GM21825 (cell line): ENCODE measurements around the gene RARRES1.
A peak's percentile ranks its signal among the peaks of the same experiment; 100 is the strongest.

Experiments
- ATAC-seq: cut with Tn5 transposase; IDR thresholded peaks from one replicate; pipeline ENCODE4 v1.9.1; 2021; ENCODE audit warnings: mild to moderate bottlenecking, moderate library complexity; ENCODE audit not compliant: unreplicated experiment

The RARRES1 gene, protein sequence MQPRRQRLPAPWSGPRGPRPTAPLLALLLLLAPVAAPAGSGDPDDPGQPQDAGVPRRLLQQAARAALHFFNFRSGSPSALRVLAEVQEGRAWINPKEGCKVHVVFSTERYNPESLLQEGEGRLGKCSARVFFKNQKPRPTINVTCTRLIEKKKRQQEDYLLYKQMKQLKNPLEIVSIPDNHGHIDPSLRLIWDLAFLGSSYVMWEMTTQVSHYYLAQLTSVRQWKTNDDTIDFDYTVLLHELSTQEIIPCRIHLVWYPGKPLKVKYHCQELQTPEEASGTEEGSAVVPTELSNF

DNA sequence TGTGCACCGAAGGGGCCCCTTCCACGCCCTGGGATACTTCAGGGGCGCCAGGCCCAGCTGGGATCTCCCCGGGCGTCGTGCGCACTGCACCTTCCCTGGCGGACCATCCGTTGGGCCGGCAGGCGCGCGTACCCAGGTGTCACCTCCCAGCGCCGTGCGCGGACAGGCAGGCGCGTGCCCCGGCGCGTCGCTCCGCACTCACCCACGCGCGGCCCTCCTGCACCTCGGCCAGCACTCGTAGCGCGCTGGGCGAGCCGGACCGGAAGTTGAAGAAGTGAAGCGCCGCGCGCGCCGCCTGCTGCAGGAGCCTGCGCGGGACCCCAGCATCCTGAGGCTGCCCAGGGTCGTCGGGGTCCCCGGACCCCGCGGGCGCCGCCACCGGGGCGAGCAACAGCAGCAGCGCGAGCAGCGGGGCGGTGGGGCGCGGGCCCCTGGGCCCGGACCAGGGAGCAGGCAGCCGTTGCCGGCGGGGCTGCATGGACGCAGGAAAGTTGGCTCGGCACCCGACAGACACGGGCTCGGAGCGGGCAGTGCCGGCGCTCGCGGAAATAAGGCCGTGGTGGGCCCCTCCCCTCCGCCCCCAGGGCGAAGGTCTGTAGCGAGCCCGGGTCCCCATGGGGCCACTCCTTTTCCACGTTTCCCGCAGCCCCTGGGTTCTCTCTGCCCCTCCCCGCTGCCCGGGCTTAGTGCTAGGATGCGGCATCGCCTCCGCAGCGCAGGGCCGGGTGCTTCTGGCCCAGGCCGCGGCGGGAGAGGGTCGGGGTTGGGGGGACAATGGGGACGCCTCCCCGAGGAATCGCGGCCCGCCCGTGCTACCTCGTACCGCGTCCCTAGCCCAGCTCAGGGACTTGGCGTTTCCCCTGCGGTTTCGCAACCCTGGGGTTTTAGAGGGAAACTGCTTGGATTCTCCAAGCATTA lies at the start of gene RARRES1:
TSS of gene RARRES1 (minus strand) at position 520 of the 918 bp plus-strand sequence. CDS start at position 478, 42 bp downstream.
- ATAC-seq: peak; percentile 73

- no peak for ATAC-seq
These were observed 49.6 kb upstream of the RARRES1 start for GRCh38 chr3:158781849-158782248.

DNA sequence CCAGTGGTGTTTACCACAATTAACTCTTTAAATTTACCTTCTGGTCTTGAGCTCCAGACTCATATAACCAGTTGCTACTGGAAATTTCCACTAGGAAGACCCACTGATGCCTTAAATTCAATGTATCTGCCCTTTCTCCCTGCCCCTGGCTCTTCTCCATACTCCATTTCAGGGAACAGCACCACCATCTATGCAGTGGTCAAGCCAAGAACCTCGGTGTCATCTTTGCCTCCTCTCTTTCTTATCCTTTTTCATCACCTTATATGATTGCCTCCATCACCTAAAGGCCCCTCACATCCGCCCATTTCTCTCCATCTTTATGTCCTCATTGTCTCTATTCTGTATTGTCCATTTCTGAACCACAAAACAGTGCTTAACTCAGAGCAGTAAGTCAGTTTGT lies 48.9 kb upstream of the RARRES1 start:
- ATAC-seq: no peak

DNA sequence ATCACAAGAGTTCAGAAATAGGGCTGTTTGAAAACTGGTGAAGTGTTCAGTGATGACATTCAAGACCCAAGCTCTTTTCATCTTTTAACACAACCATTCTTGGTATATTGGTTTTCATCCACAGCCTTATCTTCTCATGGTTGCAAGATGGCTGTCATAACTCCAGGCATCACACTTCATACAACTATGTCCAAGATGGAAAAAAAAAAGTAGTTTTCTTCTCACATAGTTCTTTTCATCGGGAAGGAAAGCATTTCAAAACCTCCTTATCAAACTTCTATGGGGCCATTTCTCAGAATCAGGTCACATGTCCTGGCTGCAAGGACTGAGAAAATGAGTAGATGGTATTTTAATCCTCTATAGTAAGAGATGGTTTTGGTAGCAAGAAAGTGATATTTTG lies 48.5 kb upstream of the RARRES1 start:
- no peak for ATAC-seq

DNA sequence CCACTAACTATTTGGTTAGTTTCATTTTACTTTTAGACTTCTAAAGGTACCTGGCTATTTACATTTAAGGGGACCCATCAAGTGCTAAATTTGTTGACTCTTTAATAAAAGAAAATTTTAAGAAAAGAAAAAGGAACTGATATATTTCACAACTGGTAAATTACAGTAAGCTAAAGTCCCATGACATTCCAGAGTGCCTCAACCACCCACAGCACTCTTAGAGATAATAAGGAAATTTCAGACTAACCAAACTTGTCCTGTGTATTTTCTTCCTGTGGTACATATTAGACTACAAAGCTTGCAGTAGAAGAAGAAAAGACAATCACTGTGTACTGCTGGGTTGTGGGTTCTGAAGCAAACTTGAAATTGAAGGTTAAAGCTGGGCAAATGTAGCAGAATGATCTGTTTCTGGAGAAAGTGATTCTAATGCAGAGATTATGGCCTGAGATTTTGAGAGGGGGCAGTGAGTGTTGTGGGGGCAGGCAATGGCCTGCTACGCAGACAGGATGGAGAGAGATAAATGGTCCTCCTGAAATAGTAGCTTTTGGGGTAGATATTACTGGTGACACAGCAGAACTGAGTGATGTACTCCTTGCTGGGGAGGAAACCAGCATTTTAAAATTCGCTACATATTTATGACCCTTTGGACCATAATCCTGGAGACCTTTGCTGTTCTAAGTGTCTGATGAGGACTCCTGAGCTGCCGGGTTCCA lies 45.1 kb upstream of the RARRES1 start:
- ATAC-seq: no peak

GRCh38 chr3:158776531-158776930 lies 44.3 kb upstream of the RARRES1 start:
- no peak for ATAC-seq

GRCh38 chr3:158775426-158776410 lies 43.5 kb upstream of the RARRES1 start:
- peak; percentile 51 for ATAC-seq

DNA sequence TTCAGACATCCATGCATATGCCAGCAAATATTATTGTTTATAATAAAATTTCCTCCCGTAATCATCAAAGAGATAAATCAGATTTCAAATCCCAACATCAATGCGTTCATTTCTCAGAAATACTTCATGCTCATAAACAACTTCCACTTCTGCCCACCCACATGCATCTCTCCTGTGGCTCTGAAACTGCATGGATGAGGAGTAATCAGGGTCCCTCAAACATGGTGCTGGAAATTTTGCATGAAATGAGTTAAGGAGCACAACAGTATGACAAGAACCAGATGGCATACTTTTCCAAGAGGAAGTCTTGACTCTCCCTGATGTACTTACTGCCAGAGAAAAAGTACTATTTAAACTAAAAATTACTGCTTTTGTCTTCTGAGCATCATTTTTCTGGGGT lies 42.7 kb upstream of the RARRES1 start:
- no peak for ATAC-seq

- ATAC-seq: no peak
These were observed 41.9 kb upstream of the RARRES1 start for GRCh38 chr3:158773845-158774830.

DNA sequence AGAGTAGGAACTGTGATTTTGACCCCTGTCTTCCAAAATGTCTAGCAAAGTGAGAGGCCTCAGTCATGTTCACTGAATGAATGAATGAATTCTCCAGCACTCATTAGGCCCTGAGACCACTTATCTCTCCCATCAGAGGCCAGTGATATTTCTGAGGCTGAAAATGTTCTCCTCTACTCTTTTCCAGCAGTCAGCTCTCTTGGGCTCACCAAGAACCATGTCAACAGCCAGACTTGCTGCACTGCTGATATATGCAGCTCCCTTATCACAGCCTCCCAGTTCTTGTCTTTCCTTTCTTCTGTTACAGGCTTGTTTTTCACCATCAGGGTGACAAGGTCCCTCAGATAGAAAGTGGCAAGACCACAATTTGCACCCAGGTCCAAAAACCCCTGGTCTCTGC lies 40.9 kb upstream of the RARRES1 start:
- ATAC-seq: no peak

GRCh38 chr3:158771982-158772381 lies 39.7 kb upstream of the RARRES1 start:
- ATAC-seq: no peak

GRCh38 chr3:158771577-158771976 lies 39.3 kb upstream of the RARRES1 start:
- no peak for ATAC-seq

DNA sequence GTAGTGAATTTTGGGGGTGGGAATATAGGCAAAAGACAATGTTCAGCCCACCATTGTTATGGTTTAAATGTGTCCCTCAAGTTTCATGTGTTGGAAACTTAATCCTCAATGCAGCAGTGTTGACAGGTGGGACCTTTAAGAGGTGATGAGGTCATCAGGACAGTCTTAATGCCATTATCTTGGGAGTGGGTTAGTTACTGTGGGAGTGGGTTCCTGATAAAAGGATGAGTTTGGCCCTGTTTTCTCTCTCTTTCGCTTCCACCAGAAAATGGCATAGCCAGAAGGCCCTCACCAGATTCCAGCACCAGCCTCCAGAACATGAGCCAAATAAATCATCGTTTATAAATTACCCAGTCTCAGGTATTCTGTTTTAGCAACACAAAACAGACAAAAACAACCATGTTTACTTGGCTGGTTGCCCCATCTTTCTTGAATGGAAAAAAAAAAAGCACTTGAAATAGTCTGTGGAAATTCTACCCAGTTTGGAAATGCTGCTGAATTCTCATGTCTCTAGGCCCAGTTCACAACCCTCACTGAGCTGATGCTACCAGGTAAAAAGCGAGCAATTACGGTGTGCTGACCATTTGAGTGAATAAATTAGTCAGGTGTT lies 38.6 kb upstream of the RARRES1 start:
- ATAC-seq: no peak

DNA sequence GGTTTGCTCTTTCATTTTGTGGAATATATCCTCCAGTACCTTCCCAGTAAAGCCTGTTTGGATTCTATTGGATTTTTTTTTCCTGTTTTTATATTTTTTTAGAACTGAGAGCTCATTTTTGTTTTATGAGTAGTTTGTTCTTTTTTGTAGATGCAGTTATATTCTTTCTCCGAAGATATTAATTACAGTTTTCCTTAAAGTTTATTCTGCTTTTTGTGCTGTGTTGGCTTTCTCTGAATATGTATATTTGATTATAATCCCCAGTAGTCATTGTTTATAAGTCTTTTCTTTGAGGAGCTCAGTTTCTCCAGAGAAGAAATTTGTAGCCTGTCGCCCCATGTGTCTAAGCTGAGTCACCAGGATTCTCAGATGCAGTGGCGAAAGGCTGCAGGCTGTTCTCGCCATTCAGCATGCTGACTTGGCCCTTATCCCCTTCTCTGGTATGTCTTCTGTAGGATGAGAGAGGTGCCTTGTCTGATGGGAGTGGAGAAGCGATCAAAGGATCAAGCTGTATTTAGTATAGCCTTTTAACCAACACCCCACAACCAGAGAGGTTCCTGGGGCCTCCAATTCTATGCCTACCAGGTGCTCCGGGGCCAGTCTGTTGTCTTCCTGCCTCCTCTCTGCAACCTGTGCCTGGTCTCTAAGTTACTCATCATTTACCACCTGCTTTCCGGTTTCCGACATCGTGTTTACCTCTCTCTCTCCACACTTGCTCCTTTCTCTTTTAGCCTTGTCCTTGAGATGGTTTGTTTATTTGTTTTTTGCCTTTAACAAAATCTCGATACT lies 37.9 kb upstream of the RARRES1 start:
- no peak for ATAC-seq

- no peak for ATAC-seq
These were observed 37.3 kb upstream of the RARRES1 start for GRCh38 chr3:158769549-158769948.

- ATAC-seq: no peak
These were observed 36.8 kb upstream of the RARRES1 start for GRCh38 chr3:158768881-158769543.

GRCh38 chr3:158768361-158768787 lies 36.1 kb upstream of the RARRES1 start:
- ATAC-seq: no peak
